AG08396 (cell line): ENCODE data around the gene LRP5.
A peak's percentile ranks its signal among the peaks of the same experiment; 100 is the strongest.
"Not testable (repeated sequence)": the region's sequence is repeated elsewhere in the genome, so short reads cannot be mapped to it uniquely, and the experiment has no call there.

Experiments used
- DNase-seq: peaks from one replicate; pipeline ENCODE4 v3.0.0; 2012; ENCODE audit warnings: low spot score, mixed read lengths

Gene LRP5

GRCh38 chr11:68282141-68282860 is 30.1 kb upstream of the LRP5 start:
- DNase-seq = no peak

- DNase-seq = no peak
These were observed 29.5 kb upstream of the LRP5 start for GRCh38 chr11:68282861-68283230.

GRCh38 chr11:68284588-68284987 is 27.8 kb upstream of the LRP5 start:
- not testable (repeated sequence) for DNase-seq

GRCh38 chr11:68287419-68287818 is 25.0 kb upstream of the LRP5 start:
- DNase-seq = no peak

GRCh38 chr11:68289456-68289855 is 22.9 kb upstream of the LRP5 start:
- no peak for DNase-seq

GRCh38 chr11:68293708-68294107 is 18.7 kb upstream of the LRP5 start:
- DNase-seq = no peak

GRCh38 chr11:68295271-68295670 is 17.1 kb upstream of the LRP5 start:
- DNase-seq = no peak

GRCh38 chr11:68295940-68296339 is 16.5 kb upstream of the LRP5 start:
- no peak for DNase-seq

GRCh38 chr11:68296344-68297051 is 15.9 kb upstream of the LRP5 start:
- no peak for DNase-seq

GRCh38 chr11:68297052-68297378 is 15.4 kb upstream of the LRP5 start:
- DNase-seq = no peak

- no peak for DNase-seq
These were observed 14.9 kb upstream of the LRP5 start for GRCh38 chr11:68297494-68297811.

- DNase-seq = peak; percentile 90
These were observed 14.4 kb upstream of the LRP5 start for GRCh38 chr11:68297812-68298658.

GRCh38 chr11:68298659-68299516 is 13.5 kb upstream of the LRP5 start:
- no peak for DNase-seq

- DNase-seq = not testable (repeated sequence)
These were observed 12.9 kb upstream of the LRP5 start for GRCh38 chr11:68299517-68299879.

- DNase-seq = no peak
These were observed 12.1 kb upstream of the LRP5 start for GRCh38 chr11:68300076-68300830.

GRCh38 chr11:68302256-68302655 is 10.1 kb upstream of the LRP5 start:
- no peak for DNase-seq

GRCh38 chr11:68302670-68303069 is 9.7 kb upstream of the LRP5 start:
- peak; percentile 37 for DNase-seq

- DNase-seq = no peak
These were observed 9.3 kb upstream of the LRP5 start for GRCh38 chr11:68303083-68303482.

- DNase-seq = no peak
These were observed 8.2 kb upstream of the LRP5 start for GRCh38 chr11:68303982-68304780.

- no peak for DNase-seq
These were observed 5.8 kb upstream of the LRP5 start for GRCh38 chr11:68306636-68307035.

GRCh38 chr11:68308068-68308467 is 4.3 kb upstream of the LRP5 start:
- DNase-seq = no peak
